GM19452 (cell line): Measurements from ENCODE around the gene ATP6V1B1.

Experiments used
- ATAC-seq: cut with Tn5 transposase; IDR thresholded peaks from one replicate; pipeline ENCODE4 v1.9.1; 2021; ENCODE audit not compliant: unreplicated experiment

ATP6V1B1 gene

DNA sequence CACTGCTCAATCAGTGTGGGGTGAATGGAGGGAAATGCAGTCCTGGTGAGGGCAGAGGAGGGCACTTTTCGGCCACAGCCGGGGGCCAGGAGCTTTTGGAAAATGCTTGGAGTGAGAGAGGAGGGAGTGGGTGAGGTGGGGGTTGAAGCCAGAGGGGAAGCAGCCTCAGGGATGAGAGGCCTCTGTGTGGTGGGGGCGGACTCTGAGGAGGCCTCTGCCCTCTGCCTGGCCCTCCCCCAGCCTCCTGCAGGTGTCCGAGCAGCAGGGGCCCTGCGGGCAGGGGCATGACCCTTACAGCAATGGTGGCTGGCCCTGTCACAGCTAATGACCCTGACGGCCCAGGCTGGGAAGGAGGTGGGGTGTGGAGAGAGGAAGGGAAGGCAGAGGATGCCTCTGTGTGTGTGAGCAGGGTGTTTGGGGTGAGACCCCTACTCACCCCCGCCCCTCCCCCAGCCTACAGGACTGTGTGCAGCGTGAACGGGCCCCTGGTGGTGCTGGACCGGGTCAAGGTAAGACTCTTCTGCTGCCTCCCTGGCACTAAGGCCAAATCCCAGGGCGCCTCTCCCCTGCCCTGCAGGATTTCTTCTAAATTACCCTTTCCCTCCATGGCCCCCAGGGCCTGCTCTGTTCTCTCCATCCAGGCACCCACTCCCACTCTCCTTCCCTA, 7.6 kb downstream of the ATP6V1B1 start:
- ATAC-seq: no peak

DNA sequence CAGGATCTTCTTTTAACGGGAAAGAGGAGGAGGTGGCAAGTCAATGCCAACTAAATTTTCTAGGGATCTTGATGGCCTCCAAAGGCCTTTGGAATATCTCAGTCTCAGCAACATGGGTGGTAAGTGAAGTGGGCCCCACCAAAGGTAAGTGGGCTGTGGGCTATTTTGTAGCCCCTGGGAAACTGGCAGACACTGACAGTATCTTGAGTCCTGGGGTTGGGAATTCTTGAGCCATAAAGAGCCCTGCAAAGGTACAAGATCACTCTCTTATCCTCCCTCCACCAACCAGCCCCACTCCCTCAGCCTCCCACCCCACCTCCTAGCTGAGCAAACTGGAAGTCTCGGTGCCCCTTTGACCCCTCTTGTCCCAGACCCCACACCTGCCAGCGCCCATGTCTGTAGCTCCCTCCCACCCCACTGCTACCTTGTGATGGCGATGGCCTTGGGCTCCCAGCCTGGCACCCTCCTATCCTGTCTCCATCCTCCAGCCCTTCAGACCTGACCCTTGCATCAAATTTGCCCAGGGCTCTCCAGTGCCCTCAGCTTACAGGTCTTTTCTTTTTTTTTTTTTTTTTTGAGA, 8.5 kb downstream of the ATP6V1B1 start:
- ATAC-seq: no peak

DNA sequence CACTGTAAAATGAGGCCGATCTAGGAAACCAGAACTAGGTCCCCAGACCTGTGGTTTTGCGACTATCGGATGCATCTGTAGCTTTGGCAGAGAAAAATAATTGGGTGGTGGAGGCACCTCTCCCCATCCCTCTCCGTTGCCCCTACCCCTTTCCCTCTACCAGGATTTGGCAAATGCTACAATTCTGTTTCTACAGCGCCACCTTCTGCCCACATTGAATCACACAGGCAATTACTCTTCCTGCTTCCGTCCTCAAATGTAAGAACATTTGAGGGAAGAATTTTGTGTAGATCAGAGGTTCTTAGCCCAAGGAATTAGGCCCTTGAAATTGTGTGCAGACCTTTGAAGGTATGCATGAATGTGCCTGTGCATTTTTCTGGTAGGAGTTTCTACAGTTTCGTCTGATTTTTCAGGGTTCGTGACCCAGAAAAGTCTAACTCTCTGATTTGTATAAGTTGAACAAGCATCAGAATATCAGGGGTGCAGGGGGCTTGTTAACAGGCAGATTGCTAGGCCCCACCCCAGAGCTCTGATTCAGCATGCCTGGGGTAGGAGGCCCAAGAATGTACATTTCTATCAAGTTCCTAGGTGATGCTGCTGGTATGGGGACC, 11.2 kb downstream of the ATP6V1B1 start:
- no peak for ATAC-seq

GRCh38 chr2:70947556-70948184, 12.0 kb downstream of the ATP6V1B1 start:
- no peak for ATAC-seq

- peak; percentile 88 for ATAC-seq
Measured at GRCh38 chr2:70948337-70949003, 12.8 kb downstream of the ATP6V1B1 start.

GRCh38 chr2:70949086-70949485, 13.4 kb downstream of the ATP6V1B1 start:
- ATAC-seq: no peak

GRCh38 chr2:70954886-70955285, 19.2 kb downstream of the ATP6V1B1 start:
- no peak for ATAC-seq

GRCh38 chr2:70956141-70956540, 20.4 kb downstream of the ATP6V1B1 start:
- ATAC-seq: no peak

DNA sequence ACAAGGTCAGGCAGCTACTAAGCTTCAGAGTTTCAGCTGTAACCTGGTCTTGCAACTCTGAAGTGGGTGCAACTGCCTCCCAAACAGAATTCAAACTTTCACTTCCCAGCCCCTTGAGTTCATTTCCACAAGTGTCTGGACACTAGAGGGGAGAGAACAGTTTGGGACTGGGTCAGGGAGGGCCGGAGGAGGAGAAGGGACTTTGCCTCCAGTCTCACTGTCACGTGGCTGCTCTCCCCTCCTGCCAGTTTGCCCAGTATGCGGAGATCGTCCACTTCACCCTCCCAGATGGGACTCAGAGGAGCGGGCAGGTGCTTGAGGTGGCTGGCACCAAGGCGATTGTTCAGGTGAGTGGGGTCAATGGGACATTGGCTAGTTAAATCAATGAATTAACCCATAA, 22.1 kb downstream of the ATP6V1B1 start:
- ATAC-seq: no peak

DNA sequence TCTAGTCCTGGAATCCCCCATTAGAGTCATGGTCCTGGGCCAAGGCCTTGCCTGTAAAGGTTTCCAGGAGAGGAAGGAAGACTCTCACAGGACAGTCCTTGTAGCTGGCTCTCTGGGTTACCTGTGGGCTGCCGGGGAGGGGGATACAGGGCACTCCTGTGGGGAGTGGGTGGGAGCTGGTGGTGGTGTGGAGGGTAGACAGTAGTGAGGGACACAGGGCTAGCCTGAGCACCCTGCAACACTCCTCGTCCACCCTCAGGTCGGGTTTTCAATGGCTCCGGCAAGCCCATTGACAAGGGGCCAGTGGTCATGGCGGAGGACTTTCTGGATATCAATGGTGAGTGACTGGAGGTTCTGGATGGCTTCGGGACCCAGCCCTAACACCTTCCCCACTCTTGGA, 23.1 kb downstream of the ATP6V1B1 start:
- no peak for ATAC-seq

- no peak for ATAC-seq
Measured at GRCh38 chr2:70959271-70959761, 23.6 kb downstream of the ATP6V1B1 start.

GRCh38 chr2:70959851-70960832, 24.4 kb downstream of the ATP6V1B1 start:
- no peak for ATAC-seq

GRCh38 chr2:70960833-70961647, 25.3 kb downstream of the ATP6V1B1 start:
- ATAC-seq: no peak

DNA sequence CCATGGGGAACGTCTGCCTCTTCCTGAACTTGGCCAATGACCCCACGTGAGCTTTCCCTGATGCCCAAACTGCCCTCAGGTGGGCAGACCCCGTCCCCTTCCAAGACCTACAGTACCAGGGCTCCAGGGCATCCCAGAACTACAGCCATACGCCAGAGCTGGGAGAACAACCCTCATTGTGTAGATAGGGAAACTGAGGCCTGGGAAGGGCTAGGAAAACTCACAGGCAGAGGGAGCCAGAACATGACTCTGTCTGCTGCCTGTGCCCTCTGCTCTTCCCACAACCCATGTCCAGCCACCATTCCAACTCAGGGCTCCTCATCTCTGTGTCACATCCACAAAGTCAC, 25.9 kb downstream of the ATP6V1B1 start:
- no peak for ATAC-seq

DNA sequence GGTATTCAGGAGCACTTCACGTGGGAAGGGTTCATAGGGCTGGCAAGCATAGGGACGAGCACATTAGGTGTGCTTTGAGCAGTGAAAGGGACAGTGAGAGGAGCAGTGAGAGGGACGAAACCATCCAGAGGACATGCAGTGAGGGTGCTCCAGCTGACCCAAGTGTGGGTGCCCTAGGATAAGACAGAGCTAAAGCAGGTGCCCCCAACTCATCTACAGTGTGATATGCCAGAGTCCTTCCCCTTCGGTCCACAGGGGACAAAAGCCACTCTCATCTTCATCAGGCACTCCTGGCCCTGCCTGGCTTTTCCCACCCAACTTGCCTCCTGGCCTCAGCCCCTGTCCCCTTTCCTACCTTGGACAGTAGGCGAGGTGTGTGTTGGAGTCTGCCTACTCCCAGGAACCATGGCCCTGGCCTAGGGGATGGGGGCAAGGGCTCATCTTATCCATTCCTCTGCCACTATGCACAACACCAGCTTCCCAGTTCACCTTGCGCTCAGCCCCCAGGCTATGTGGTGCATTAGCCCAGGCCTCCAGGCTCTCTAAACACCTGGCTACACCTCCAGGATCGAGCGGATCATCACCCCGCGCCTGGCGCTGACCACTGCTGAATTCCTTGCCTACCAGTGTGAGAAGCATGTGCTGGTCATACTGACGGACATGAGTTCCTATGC, 26.6 kb downstream of the ATP6V1B1 start:
- ATAC-seq: no peak

- ATAC-seq: no peak
Measured at GRCh38 chr2:70962885-70963878, 27.5 kb downstream of the ATP6V1B1 start.

DNA sequence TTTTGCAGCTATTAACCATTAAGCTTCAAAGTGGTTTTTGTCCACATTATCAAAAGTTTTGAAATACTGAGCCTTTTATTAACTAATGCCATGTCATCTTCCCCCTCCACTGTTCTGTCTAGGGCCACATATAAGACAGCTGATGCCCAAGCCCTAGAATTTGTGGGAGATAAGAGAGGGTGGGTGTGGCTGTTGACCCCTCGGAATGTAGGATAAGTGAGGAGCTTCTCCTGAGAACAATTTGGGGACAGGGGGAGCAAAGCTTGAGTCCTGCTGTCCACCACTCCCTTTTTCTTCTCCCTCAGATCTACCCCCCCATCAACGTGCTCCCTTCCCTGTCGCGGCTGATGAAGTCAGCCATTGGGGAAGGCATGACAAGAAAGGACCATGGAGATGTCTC, 28.4 kb downstream of the ATP6V1B1 start:
- no peak for ATAC-seq
